OCI-LY1 (cell line): ENCODE data around the gene RIN1.
"Not testable (repeated sequence)": the region's sequence is repeated elsewhere in the genome, so short reads cannot be mapped to it uniquely, and the experiment has no call there.

Experiments
- H2AFZ ChIP-seq: fragments of 200-600 bp; sonication (generic), shearing (Covaris generic); 2 replicates; pipeline ENCODE4 v1.6.0; 2014; ENCODE audit warnings: antibody characterized with exemption, mild to moderate bottlenecking, low read length
- H3F3A ChIP-seq: fragments of 200-600 bp; sonication (generic), shearing (Covaris generic); 2 replicates; pipeline ENCODE4 v1.6.0; 2014; ENCODE audit warnings: mild to moderate bottlenecking, antibody characterized with exemption, low read length, moderate library complexity; ENCODE audit not compliant: insufficient read depth
- H3K27ac ChIP-seq: fragments of 200-600 bp; sonication (generic); 2 replicates; pipeline ENCODE4 v1.5.1; 2014; ENCODE audit warnings: low read length, mixed run types, mild to moderate bottlenecking, low read depth; ENCODE audit not compliant: poor library complexity, severe bottlenecking
- H3K27me3 ChIP-seq: fragments of 200-600 bp; sonication (generic); 2 replicates; pipeline ENCODE4 v1.6.0; 2014; ENCODE audit warnings: antibody characterized with exemption, mild to moderate bottlenecking, low read length, moderate library complexity; ENCODE audit not compliant: insufficient read depth
- H3K36me3 ChIP-seq: fragments of 200-600 bp; sonication (generic); 2 replicates; pipeline ENCODE4 v1.6.1; 2014; ENCODE audit warnings: mild to moderate bottlenecking, antibody characterized with exemption, low read length, moderate library complexity, mixed read lengths; ENCODE audit not compliant: insufficient read depth
- H3K4me1 ChIP-seq: fragments of 200-600 bp; sonication (generic); 2 replicates; pipeline ENCODE4 v1.5.1; 2014; ENCODE audit warnings: mild to moderate bottlenecking, low read length, moderate library complexity; ENCODE audit not compliant: insufficient read depth, severe bottlenecking
- H3K4me2 ChIP-seq: fragments of 200-600 bp; sonication (generic), shearing (Covaris generic); 2 replicates; pipeline ENCODE4 v1.6.1; 2014; ENCODE audit warnings: low read length
- H3K4me3 ChIP-seq: fragments of 200-600 bp; sonication (generic); 2 replicates; pipeline ENCODE4 v1.5.1; 2014; ENCODE audit warnings: low read length, low read depth, mild to moderate bottlenecking, mixed read lengths; ENCODE audit not compliant: poor library complexity, severe bottlenecking
- H3K79me2 ChIP-seq: fragments of 200-600 bp; shearing (Covaris generic); 2 replicates; pipeline ENCODE4 v1.6.1; 2016; ENCODE audit warnings: mixed run types, low read length, mixed read lengths; ENCODE audit not compliant: insufficient read depth
- H3K9ac ChIP-seq: fragments of 200-600 bp; sonication (generic), shearing (Covaris generic); 2 replicates; pipeline ENCODE4 v1.6.1; 2014; ENCODE audit warnings: mild to moderate bottlenecking, low read length, mixed read lengths
- H3K9me2 ChIP-seq: fragments of 200-600 bp; sonication (generic), shearing (Covaris generic); 2 replicates; pipeline ENCODE4 v1.6.1; 2014; ENCODE audit warnings: low read depth, mild to moderate bottlenecking, low read length, mixed read lengths
- H3K9me3 ChIP-seq: fragments of 200-600 bp; shearing (Covaris generic); 2 replicates; pipeline ENCODE4 v1.6.1; 2014; ENCODE audit warnings: low read length, mixed read lengths
- H4K20me1 ChIP-seq: fragments of 200-600 bp; sonication (generic), shearing (Covaris generic); 2 replicates; pipeline ENCODE4 v1.6.0; 2016; ENCODE audit warnings: mild to moderate bottlenecking, low read length; ENCODE audit not compliant: insufficient read depth
- CTCF ChIP-seq: fragments of 200-600 bp; sonication (generic), shearing (Covaris generic); IDR thresholded peaks from 2 replicates; pipeline ENCODE4 v1.5.1; 2017; ENCODE audit warnings: mild to moderate bottlenecking, antibody characterized with exemption, low read length, moderate library complexity, mixed read lengths
- EZH2 ChIP-seq: fragments of 200-600 bp; sonication (generic), shearing (Covaris generic); IDR thresholded peaks from 2 replicates; pipeline ENCODE4 v1.8.0; 2017; ENCODE audit warnings: borderline replicate concordance, mixed run types, mild to moderate bottlenecking, antibody characterized with exemption, low read length, moderate library complexity, mixed read lengths

The RIN1 gene

GRCh38 chr11:66360406-66361073, 24.3 kb upstream of the RIN1 start:
- H3K27ac ChIP-seq, result no peak overlapping the region
- H3K36me3 ChIP-seq, result peaks cover 43% of the 10 kb centered on the region
- TF ChIP-seq EZH2 (no peak), CTCF (no peak)
- no peak overlapping the region for H3K4me3 ChIP-seq
- no peaks in the 10 kb centered on the region for H3K9me2 ChIP-seq
- no peak overlapping the region for H2AFZ ChIP-seq
- H3K4me1 ChIP-seq, result no peaks in the 10 kb centered on the region
- H3K9me3 ChIP-seq, result no peaks in the 10 kb centered on the region
- H4K20me1 ChIP-seq, result no peaks in the 10 kb centered on the region
- H3K9ac ChIP-seq, result no peak overlapping the region
- no peaks in the 10 kb centered on the region for H3K27me3 ChIP-seq
- no peak overlapping the region for H3K4me2 ChIP-seq
- no peaks in the 10 kb centered on the region for H3K79me2 ChIP-seq
- no peaks in the 10 kb centered on the region for H3F3A ChIP-seq

GRCh38 chr11:66359662-66360087, 23.4 kb upstream of the RIN1 start:
- TF ChIP-seq EZH2 (no peak), CTCF (no peak)
- H3K4me1 ChIP-seq, result no peaks in the 10 kb centered on the region

DNA sequence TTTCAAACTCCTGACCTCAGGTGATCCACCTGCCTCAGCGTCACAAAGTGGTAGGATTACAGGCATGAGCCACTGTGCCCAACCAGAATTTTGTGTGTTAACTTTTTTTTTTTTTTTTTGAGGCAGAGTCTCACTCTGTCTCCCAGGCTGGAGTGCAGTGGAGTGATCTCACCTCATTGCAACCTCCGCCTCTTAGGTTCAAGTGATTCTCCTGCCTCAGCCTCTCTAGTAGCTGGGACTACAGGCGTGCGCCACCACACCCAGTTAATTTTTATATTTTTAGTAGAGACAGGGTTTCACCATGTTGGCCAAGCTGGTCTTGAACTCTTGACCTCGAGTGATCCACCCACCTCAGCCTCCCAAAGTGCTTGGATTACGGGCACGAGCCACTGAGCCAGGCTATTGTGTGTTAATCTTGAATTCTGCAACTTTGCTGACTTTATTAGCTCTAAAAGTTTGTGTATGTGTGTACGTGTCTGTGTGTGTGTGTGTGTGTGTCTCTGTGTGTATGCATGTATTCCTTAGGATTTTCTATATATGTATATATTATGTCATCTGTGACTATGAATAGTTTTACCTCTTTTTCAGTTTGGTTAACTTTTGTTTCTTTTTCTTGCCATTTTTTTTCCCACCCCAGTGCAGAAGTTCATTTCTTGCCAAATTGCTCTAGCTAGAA, 14.5 kb upstream of the RIN1 start:
- H3K9me2 ChIP-seq, H3K4me2 ChIP-seq, H3F3A ChIP-seq, H3K27me3 ChIP-seq, H4K20me1 ChIP-seq, H3K27ac ChIP-seq, H3K9ac ChIP-seq, H3K4me3 ChIP-seq, H2AFZ ChIP-seq, H3K9me3 ChIP-seq, H3K79me2 ChIP-seq: not testable (repeated sequence)
- Histone ChIP-seq H3K4me1 (peaks cover 22% of the 10 kb centered on the region), H3K36me3 (peaks cover 14% of the 10 kb centered on the region; the same call in 1 of the 2 replicates)

More at GRCh38 chr11:66359662-66360087, 23.4 kb upstream of the RIN1 start:
- Histone ChIP-seq H3K36me3 (peaks cover 34% of the 10 kb centered on the region), H3K79me2 (no peaks in the 10 kb centered on the region), H3K4me3 (no peak overlapping the region), H3F3A (no peaks in the 10 kb centered on the region), H3K27ac (no peak overlapping the region), H3K9me3 (no peaks in the 10 kb centered on the region), H4K20me1 (no peaks in the 10 kb centered on the region), H3K4me2 (no peak overlapping the region), H2AFZ (no peak overlapping the region), H3K27me3 (no peaks in the 10 kb centered on the region), H3K9me2 (no peaks in the 10 kb centered on the region), H3K9ac (no peak overlapping the region)
